A549 (cell line): Measurements from ENCODE around the gene TMEM203. TPM values are rescaled to one million over a fixed set of nuclear protein-coding genes. Genes with fewer than 3 reads are reported as not detected.

Experiments used
- ATAC-seq, 2 experiments: fragments of 200-7000 bp in 1 of 2; fragments of >200 bp in 1 of 2; cut with Nextera tagmentation in 1 of 2; cut with Tn5 transposase in 1 of 2; 3 replicates each; pipeline versions ENCODE4 v1.8.0 to v1.9.1; 2018 to 2020; ENCODE audit warnings: mild to moderate bottlenecking in 1 of 2, moderate library complexity in 1 of 2
- CTCF ChIA-PET: fragments of 300-600 bp; sonication (Branson Sonifier 250); formaldehyde crosslinking; extraction: SDS; loops from one replicate; lab custom pipeline; 2021; ENCODE audit warnings: antibody characterized with exemption, inconsistent platforms; lab: Yijun Ruan, JAX
- POLR2A ChIA-PET: fragments of 350-600 bp; formaldehyde crosslinking; extraction: SDS; loops from one replicate; lab custom pipeline; 2021; ENCODE audit warnings: antibody characterized with exemption, inconsistent platforms; lab: Yijun Ruan, JAX
- DNase-seq, 2 experiments: peaks; one replicate each; pipeline versions ENCODE4 v3.0.0 to v3.0.0-alpha.2; 2011 to 2016; ENCODE audit warnings: low read depth in 1 of 2, low spot score in 1 of 2
- FAIRE-seq: peaks from 2 replicates; lab custom pipeline; 2011; peaks lifted over from hg19 to GRCh38; lab: Jason Lieb, UNC
- H3K27ac ChIP-seq, 2 experiments: fragments of >200 bp; sonication (Bioruptor Twin); formaldehyde crosslinking; 3 replicates each; pipeline ENCODE4 v1.5.1; 2016 to 2017
- H3K4me1 ChIP-seq: fragments of >200 bp; sonication (Bioruptor Twin); formaldehyde crosslinking; 3 replicates; pipeline ENCODE4 v1.6.1; 2016
- H3K4me2 ChIP-seq: fragments of >200 bp; sonication (Bioruptor Twin); formaldehyde crosslinking; 3 replicates; pipeline ENCODE4 v1.6.1; 2016
- H3K4me3 ChIP-seq: fragments of >200 bp; sonication (Bioruptor Twin); formaldehyde crosslinking; 3 replicates; pipeline ENCODE4 v1.5.1; 2016
- H3K9me3 ChIP-seq: fragments of >200 bp; sonication (Bioruptor Twin); formaldehyde crosslinking; 3 replicates; pipeline ENCODE4 v1.6.1; 2016
- ATOH8 ChIP-seq: fragments of 250-450 bp; sonication (Bioruptor Pico); IDR thresholded peaks from 2 replicates; pipeline ENCODE4 v1.5.0; 2020; ENCODE audit warnings: low read depth, mild to moderate bottlenecking, moderate library complexity
- CBX2 ChIP-seq: fragments of 200-600 bp; sonication (generic); IDR thresholded peaks from 2 replicates; pipeline ENCODE4 v1.6.1; 2016; ENCODE audit warnings: low read depth, mild to moderate bottlenecking, borderline replicate concordance
- CHD4 ChIP-seq: fragments of 200-600 bp; sonication (generic); IDR thresholded peaks from 2 replicates; pipeline ENCODE4 v1.6.1; 2016; ENCODE audit warnings: antibody characterized with exemption, mild to moderate bottlenecking, borderline replicate concordance
- EHMT2 ChIP-seq: fragments of 200-600 bp; sonication (generic); IDR thresholded peaks from 2 replicates; pipeline ENCODE4 v1.6.1; 2016; ENCODE audit warnings: antibody characterized with exemption, low read depth, mild to moderate bottlenecking, moderate library complexity
- EP300 ChIP-seq, 2 experiments: fragments of >200 bp; sonication (Bioruptor Twin); formaldehyde crosslinking; IDR thresholded peaks; 2 replicates in 1 of 2; 3 replicates in 1 of 2; pipeline ENCODE4 v1.6.1; 2016 to 2017
- ESRRA ChIP-seq: fragments of 150-350 bp; IDR thresholded peaks from 2 replicates; pipeline ENCODE4 v1.6.1; 2014; ENCODE audit warnings: mild to moderate bottlenecking, low read length, borderline replicate concordance
- FOSB ChIP-seq: fragments of 250-450 bp; sonication (Bioruptor Pico); IDR thresholded peaks from 2 replicates; pipeline ENCODE4 v1.5.0; 2020; ENCODE audit warnings: mild to moderate bottlenecking, moderate library complexity
- GATA3 ChIP-seq: IDR thresholded peaks from 2 replicates; pipeline ENCODE4 v1.6.1; 2012; ENCODE audit warnings: borderline replicate concordance
- HES2 ChIP-seq: fragments of >200 bp; sonication (Bioruptor Twin); formaldehyde crosslinking; IDR thresholded peaks from 2 replicates; pipeline ENCODE4 v1.6.1; 2016
- HMGXB4 ChIP-seq: fragments of 250-450 bp; sonication (Bioruptor Pico); IDR thresholded peaks from 2 replicates; pipeline ENCODE4 v1.5.0; 2021; ENCODE audit warnings: mild to moderate bottlenecking, moderate library complexity, borderline replicate concordance
- HOXA7 ChIP-seq: fragments of 250-450 bp; sonication (Bioruptor Pico); IDR thresholded peaks from 2 replicates; pipeline ENCODE4 v1.5.0; 2020; ENCODE audit warnings: mild to moderate bottlenecking, moderate library complexity
- HOXB5 ChIP-seq: fragments of 250-450 bp; sonication (Bioruptor Pico); IDR thresholded peaks from 2 replicates; pipeline ENCODE4 v1.5.0; 2020; ENCODE audit warnings: mild to moderate bottlenecking, moderate library complexity
- JUN ChIP-seq, 2 experiments: fragments of >200 bp; sonication (Bioruptor Twin); formaldehyde crosslinking; IDR thresholded peaks; 2 replicates in 1 of 2; 3 replicates in 1 of 2; pipeline ENCODE4 v1.6.1; 2016 to 2017
- KDM1A ChIP-seq: fragments of 200-600 bp; sonication (generic); IDR thresholded peaks from 2 replicates; pipeline ENCODE4 v1.6.1; 2016; ENCODE audit warnings: low read depth, mild to moderate bottlenecking
- KDM5A ChIP-seq: fragments of 200-600 bp; sonication (generic); IDR thresholded peaks from 2 replicates; pipeline ENCODE4 v1.6.1; 2016; ENCODE audit warnings: antibody characterized with exemption, mild to moderate bottlenecking
- NFE2L2 ChIP-seq: fragments of 150-350 bp; conservative IDR thresholded peaks from 2 replicates; pipeline ENCODE4 v1.6.1; 2014; ENCODE audit warnings: low read length
- NR3C1 ChIP-seq: fragments of >200 bp; sonication (Bioruptor Twin); formaldehyde crosslinking; IDR thresholded peaks from 3 replicates; pipeline ENCODE4 v1.6.1; 2017
- PHF8 ChIP-seq: fragments of 200-600 bp; sonication (generic); IDR thresholded peaks from 2 replicates; pipeline ENCODE4 v1.6.1; 2016; ENCODE audit warnings: low read depth, mild to moderate bottlenecking, antibody characterized with exemption, moderate library complexity, borderline replicate concordance
- POLR2A ChIP-seq: IDR thresholded peaks from 2 replicates; pipeline ENCODE4 v1.6.1; 2012; ENCODE audit warnings: mild to moderate bottlenecking, low read length
- POLR2AphosphoS2 ChIP-seq: conservative IDR thresholded peaks from 2 replicates; pipeline ENCODE4 v1.6.1; 2012; ENCODE audit warnings: low read length, improper control_type of control experiment, inconsistent platforms
- RAD21 ChIP-seq, 2 experiments: fragments of >200 bp in 1 of 2; sonication (Bioruptor Twin) in 1 of 2; formaldehyde crosslinking in 1 of 2; IDR thresholded peaks in 1 of 2; conservative IDR thresholded peaks in 1 of 2; 2 replicates in 1 of 2; 3 replicates in 1 of 2; pipeline ENCODE4 v1.6.1; 2012 to 2018; ENCODE audit warnings: inconsistent platforms in 1 of 2
- RCOR1 ChIP-seq: fragments of 150-350 bp; IDR thresholded peaks from 2 replicates; pipeline ENCODE4 v1.6.1; 2014; ENCODE audit warnings: antibody characterized with exemption, low read length, low read depth
- REST ChIP-seq: fragments of 200-600 bp; sonication (generic); IDR thresholded peaks from 2 replicates; pipeline ENCODE4 v1.6.1; 2016; ENCODE audit warnings: antibody characterized with exemption, mild to moderate bottlenecking, moderate library complexity
- RFX5 ChIP-seq: fragments of 450-650 bp; IDR thresholded peaks from 2 replicates; pipeline ENCODE4 v1.7.1; 2014; ENCODE audit warnings: antibody characterized with exemption, mild to moderate bottlenecking, moderate library complexity
- RNF2 ChIP-seq: fragments of 200-600 bp; sonication (generic); IDR thresholded peaks from 2 replicates; pipeline ENCODE4 v1.6.1; 2016; ENCODE audit warnings: low read depth, mild to moderate bottlenecking, antibody characterized with exemption, moderate library complexity, borderline replicate concordance
- SMC3 ChIP-seq: fragments of >200 bp; sonication (Bioruptor Twin); formaldehyde crosslinking; IDR thresholded peaks from 3 replicates; pipeline ENCODE4 v1.6.1; 2018; ENCODE audit warnings: inconsistent platforms
- TFCP2L1 ChIP-seq: fragments of 250-450 bp; sonication (Bioruptor Pico); IDR thresholded peaks from 2 replicates; pipeline ENCODE4 v1.5.0; 2021; ENCODE audit warnings: mild to moderate bottlenecking
- TP53 ChIP-seq: fragments of 250-450 bp; sonication (Bioruptor Pico); IDR thresholded peaks from 2 replicates; pipeline ENCODE4 v1.5.0; 2021; ENCODE audit warnings: mild to moderate bottlenecking, moderate library complexity
- USF2 ChIP-seq: fragments of 450-650 bp; IDR thresholded peaks from 2 replicates; pipeline ENCODE4 v1.6.1; 2014; ENCODE audit warnings: antibody characterized with exemption
- ZC3H11A ChIP-seq: fragments of 450-650 bp; IDR thresholded peaks from 2 replicates; pipeline ENCODE4 v1.6.1; 2014; ENCODE audit warnings: antibody characterized with exemption, mild to moderate bottlenecking
- ZFP36 ChIP-seq: fragments of 450-650 bp; IDR thresholded peaks from 2 replicates; pipeline ENCODE4 v1.6.1; 2014; ENCODE audit warnings: borderline replicate concordance; ENCODE audit not compliant: partially characterized antibody
- ZNF302 ChIP-seq: fragments of 250-450 bp; sonication (Bioruptor Pico); IDR thresholded peaks from 2 replicates; pipeline ENCODE4 v1.9.0; 2021; ENCODE audit warnings: inconsistent platforms, mild to moderate bottlenecking, moderate library complexity
- ZSCAN20 ChIP-seq: fragments of 250-450 bp; sonication (Bioruptor Pico); IDR thresholded peaks from 2 replicates; pipeline ENCODE4 v1.8.0; 2022; ENCODE audit warnings: mild to moderate bottlenecking, moderate library complexity
- WGBS: methylation state at CpG from one replicate; pipeline ENCODE4 v1.1.6; 2017; ENCODE audit errors: missing lambda C conversion rate; 5-methylcytosine and 5-hydroxymethylcytosine counted together
- polyA plus RNA-seq, 4 experiments: library from polyadenylated mRNA; depleted of rRNA in 3 of 4; stranded (reverse); fragments of >200 nt; fragmentation: RNase III in 1 of 4; extraction: RNeasy Plus Mini Kit Qiagen cat#74134 plus additional on column Dnase treatment in 1 of 4; gene quantifications; 2 replicates in 3 of 4; 3 replicates in 1 of 4; pipeline ENCODE4 v1.2.3, GENCODE V29; 2011 to 2017

TMEM203 gene
- polyA plus RNA-seq, 2 of the 4 experiments (the other 2 are of a cell fraction) = 31.0 to 47.3 TPM

- Histone ChIP-seq H3K4me1 (peaks cover 26% of the 10 kb centered on the region), H3K9me3 (no peaks in the 10 kb centered on the region), H3K4me2 (peak overlapping the region; percentile 98; the same call in 2 of the 3 replicates), H3K27ac (no peak overlapping the region), H3K4me3 (0 out of 3 replicates have a peak overlapping the region, but pooled peaks have one; percentile 8)
- ChIA-PET CTCF (interaction anchor here (1.3 to 13.1 kb wide), 3 partner anchors 7 to 176 kb away, joined by 3 to 236 read pairs (median 5); partner anchors contain the start of gene NELFB), POLR2A (interaction anchor here (1.1 kb wide), 1 partner anchor 9 kb away, joined by 3 read pairs; no protein-coding TSS in a partner anchor)
- 77% methylated on average over 14 of the region's 15 CpGs for WGBS
- ATAC-seq = no peak
- no peak for FAIRE-seq
- no peak for DNase-seq
- TF ChIP-seq REST (no peak), ESRRA (no peak), HOXA7 (CRISPR knock-in tag) (peak; percentile 94), POLR2A (peak; percentile 40), RNF2 (no peak), POLR2AphosphoS2 (peak; percentile 98), NR3C1 (no peak), ZC3H11A (no peak), HOXB5 (CRISPR knock-in tag) (no peak), ZNF302 (no peak), RAD21 (conservative IDR thresholded peaks at IDR 0.05 in 1 of 2, IDR thresholded peaks at IDR 0.05 in 1 of 2) (no peak), RFX5 (no peak), CHD4 (no peak), ZFP36 (no peak), USF2 (no peak), RCOR1 (no peak), EP300 (IDR thresholded peaks at IDR 0.05) (no peak), ZSCAN20 (CRISPR knock-in tag) (no peak), HES2 (no peak), FOSB (no peak; the same call in 1 of the 2 replicates), TFCP2L1 (CRISPR knock-in tag) (peak; percentile 81; the same call in 1 of the 2 replicates), KDM5A (no peak), CBX2 (no peak), NFE2L2 (no peak), JUN (IDR thresholded peaks at IDR 0.05) (peak in 1 of 2 experiments; percentile 89; a peak in 4 of 5 replicates), SMC3 (no peak), ATOH8 (no peak), EHMT2 (no peak), KDM1A (no peak), PHF8 (no peak), GATA3 (no peak; the same call in 1 of the 2 replicates), HMGXB4 (no peak), TP53 (CRISPR knock-in tag) (peak; percentile 70)
Measured at GRCh38 chr9:137243626-137244485, 38.4 kb upstream of the TMEM203 start.
